IMR-90 (cell line): ENCODE measurements around the gene UBE2O.

Experiments used
- BHLHE40 ChIP-seq: fragments of 150-350 bp; IDR thresholded peaks from 2 replicates; pipeline ENCODE4 v1.6.1; 2016; ENCODE audit warnings: mild to moderate bottlenecking, low read depth, low read length
- CEBPB ChIP-seq: IDR thresholded peaks from 2 replicates; pipeline ENCODE4 v1.6.1; 2012; ENCODE audit warnings: low read depth, low read length, improper control_type of control experiment
- CTCF ChIP-seq: conservative IDR thresholded peaks from 2 replicates; pipeline ENCODE4 v1.5.1; 2012; ENCODE audit warnings: mild to moderate bottlenecking, low read depth, low read length, improper control_type of control experiment
- ELK1 ChIP-seq: fragments of 150-350 bp; IDR thresholded peaks from 2 replicates; pipeline ENCODE4 v1.6.1; 2016; ENCODE audit warnings: low read depth, mild to moderate bottlenecking, low read length, moderate library complexity, borderline replicate concordance
- MAZ ChIP-seq: IDR thresholded peaks from 2 replicates; pipeline ENCODE4 v1.6.1; 2012; ENCODE audit warnings: low read depth, mild to moderate bottlenecking, low read length, improper control_type of control experiment, moderate library complexity, borderline replicate concordance
- POLR2A ChIP-seq: IDR thresholded peaks from 2 replicates; pipeline ENCODE4 v1.6.1; 2012; ENCODE audit warnings: mild to moderate bottlenecking, low read depth, low read length
- RAD21 ChIP-seq: IDR thresholded peaks from 2 replicates; pipeline ENCODE4 v1.6.1; 2012; ENCODE audit warnings: low read length, improper control_type of control experiment
- RCOR1 ChIP-seq: IDR thresholded peaks from 2 replicates; pipeline ENCODE4 v1.6.1; 2012; ENCODE audit warnings: mild to moderate bottlenecking, low read length, improper control_type of control experiment; ENCODE audit not compliant: insufficient replicate concordance
- RFX5 ChIP-seq: IDR thresholded peaks from 2 replicates; pipeline ENCODE4 v1.8.0; 2012; ENCODE audit warnings: low read depth, mild to moderate bottlenecking, low read length, moderate library complexity
- USF2 ChIP-seq: fragments of 150-350 bp; IDR thresholded peaks from 2 replicates; pipeline ENCODE4 v1.6.1; 2017; ENCODE audit warnings: mild to moderate bottlenecking, antibody characterized with exemption, low read length, low read depth

- TF ChIP-seq CTCF (peak; percentile 76), USF2 (no peak), RCOR1 (no peak), POLR2A (no peak), BHLHE40 (no peak), RFX5 (no peak), MAZ (no peak), RAD21 (peak; percentile 84), ELK1 (no peak), CEBPB (no peak)
Measured at GRCh38 chr17:76408037-76408849, 44.7 kb downstream of the UBE2O start.
